GM12878 (cell line): Measurements from ENCODE around the gene IRF2BPL. TPM values are rescaled to one million over a fixed set of nuclear protein-coding genes. Genes with fewer than 3 reads are reported as not detected.

Experiments
- BHLHE40 ChIP-seq, 2 experiments: fragments of 450-650 bp in 1 of 2; IDR thresholded peaks; 2 replicates each; pipeline ENCODE4 v1.6.1; 2011 to 2017; ENCODE audit warnings: low read depth in 2 of 2, borderline replicate concordance in 1 of 2, improper control_type of control experiment in 1 of 2, low read length in 1 of 2, mild to moderate bottlenecking in 1 of 2
- CUX1 ChIP-seq: IDR thresholded peaks from 2 replicates; pipeline ENCODE4 v1.6.1; 2012; ENCODE audit warnings: improper control_type of control experiment, low read depth, low read length; ENCODE audit not compliant: insufficient replicate concordance
- IRF5 ChIP-seq: fragments of 450-650 bp; IDR thresholded peaks from 2 replicates; pipeline ENCODE4 v1.6.1; 2017; ENCODE audit warnings: borderline replicate concordance
- TARDBP ChIP-seq: IDR thresholded peaks from 2 replicates; pipeline ENCODE4 v1.6.1; 2016; ENCODE audit warnings: borderline replicate concordance
- ZNF217 ChIP-seq: fragments of 450-650 bp; IDR thresholded peaks from 2 replicates; pipeline ENCODE4 v1.6.1; 2017; ENCODE audit warnings: antibody characterized with exemption, mild to moderate bottlenecking
- polyA plus RNA-seq, 11 experiments: library from polyadenylated mRNA; depleted of rRNA in 4 of 11; unstranded in 6 of 11; stranded (reverse) in 5 of 11; fragments of >200 nt; fragmentation: Nextera tagmentation in 4 of 11; fragmentation: Illumina TruSeq in 1 of 11; extraction: Ambion mirVana in 4 of 11; extraction: Trizol in 1 of 11; gene quantifications; 1 replicate in 1 of 11; 2 replicates in 10 of 11; pipeline versions ENCODE4 v1.2.1 to v1.2.3, GENCODE V29; 2011 to 2016; ENCODE audit warnings: inconsistent platforms in 2 of 11, missing spikeins in 2 of 11, low read depth in 1 of 11
- total RNA-seq, 4 experiments: library from RNA; depleted of rRNA in 3 of 4; stranded (reverse); fragments of >200 nt in 3 of 4; fragmentation: Illumina TruSeq in 1 of 4; extraction: Trizol in 1 of 4; gene quantifications; 2 replicates each; pipeline versions ENCODE4 v1.2.1 to v1.2.3, GENCODE V29; 2013 to 2021

IRF2BPL gene
- total and polyA plus RNA-seq, 10 of the 15 experiments (the other 5 are each of a cell fraction or from before 2014, with no cell fraction given): 1.2 to 34.5 (median 3.1) TPM

- TF ChIP-seq CUX1 (no peak), IRF5 (no peak), ZNF217 (no peak), TARDBP (no peak), BHLHE40 (IDR thresholded peaks at IDR 0.05; ENCODE audit: borderline replicate concordance in 1 of 2, low read depth in 2 of 2, low read length in 1 of 2) (no peak)
- TF ChIP-seq, all 136 proteins: peak for 0
Measured at GRCh38 chr14:77031759-77032490, 3.4 kb upstream of the IRF2BPL start (continued).
